ENCODE measurements around the gene KRT1.

DNA sequence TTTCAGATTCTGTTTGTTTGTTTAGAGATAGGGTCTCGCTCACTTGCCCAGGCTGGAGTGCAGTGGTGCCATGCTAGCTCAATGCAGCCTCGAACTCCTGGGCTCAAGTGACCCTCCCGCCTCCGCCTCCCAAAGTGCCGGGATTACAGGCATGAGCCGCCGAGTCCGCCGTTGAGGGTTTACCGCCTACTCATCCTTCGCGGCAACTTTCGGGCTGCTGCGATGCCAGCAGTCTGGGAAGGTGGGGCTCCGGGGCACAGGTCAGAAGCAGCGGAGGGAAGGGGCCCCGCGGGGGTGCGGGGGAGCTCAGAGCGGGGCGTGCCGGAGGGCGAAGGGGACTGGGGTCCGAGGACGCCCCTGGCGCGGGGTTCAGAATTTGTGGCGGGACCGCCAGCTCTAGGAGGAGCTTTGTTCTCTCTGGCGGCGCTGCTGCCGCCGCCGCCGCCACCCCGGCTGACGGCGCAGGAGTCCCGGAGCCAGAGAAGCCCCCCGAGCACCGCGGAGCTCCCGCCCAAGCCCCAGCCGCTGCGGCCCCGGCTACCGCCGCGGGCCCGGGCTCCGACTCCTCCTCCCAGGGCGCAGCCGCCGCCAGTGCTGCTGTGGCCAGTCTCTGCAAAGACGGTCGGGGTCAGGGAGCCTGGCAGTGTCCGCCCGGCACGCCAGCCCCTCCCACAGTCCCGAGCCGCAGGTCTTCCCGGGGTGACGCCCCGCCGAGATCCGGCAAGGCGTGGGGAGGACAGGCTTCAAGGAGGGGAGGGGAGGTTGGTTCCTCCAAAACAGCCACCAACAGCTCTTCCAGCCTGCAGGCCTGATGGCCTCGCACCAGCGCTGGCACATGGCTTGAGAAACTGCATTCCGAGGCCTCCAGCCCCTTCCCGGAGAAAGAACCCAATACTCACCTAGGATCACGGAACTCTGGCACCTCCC, 34.0 kb upstream of the KRT1 start:
- TF ChIP-seq, protein P1, sequence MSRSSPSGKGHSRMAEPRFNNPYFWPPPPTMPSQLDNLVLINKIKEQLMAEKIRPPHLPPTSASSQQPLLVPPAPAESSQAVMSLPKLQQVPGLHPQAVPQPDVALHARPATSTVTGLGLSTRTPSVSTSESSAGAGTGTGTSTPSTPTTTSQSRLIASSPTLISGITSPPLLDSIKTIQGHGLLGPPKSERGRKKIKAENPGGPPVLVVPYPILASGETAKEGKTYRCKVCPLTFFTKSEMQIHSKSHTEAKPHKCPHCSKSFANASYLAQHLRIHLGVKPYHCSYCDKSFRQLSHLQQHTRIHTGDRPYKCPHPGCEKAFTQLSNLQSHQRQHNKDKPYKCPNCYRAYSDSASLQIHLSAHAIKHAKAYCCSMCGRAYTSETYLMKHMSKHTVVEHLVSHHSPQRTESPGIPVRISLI (tag by site-specific recombination; IDR thresholded peaks at IDR 0.05): no peak
- TF ChIP-seq, protein P2, sequence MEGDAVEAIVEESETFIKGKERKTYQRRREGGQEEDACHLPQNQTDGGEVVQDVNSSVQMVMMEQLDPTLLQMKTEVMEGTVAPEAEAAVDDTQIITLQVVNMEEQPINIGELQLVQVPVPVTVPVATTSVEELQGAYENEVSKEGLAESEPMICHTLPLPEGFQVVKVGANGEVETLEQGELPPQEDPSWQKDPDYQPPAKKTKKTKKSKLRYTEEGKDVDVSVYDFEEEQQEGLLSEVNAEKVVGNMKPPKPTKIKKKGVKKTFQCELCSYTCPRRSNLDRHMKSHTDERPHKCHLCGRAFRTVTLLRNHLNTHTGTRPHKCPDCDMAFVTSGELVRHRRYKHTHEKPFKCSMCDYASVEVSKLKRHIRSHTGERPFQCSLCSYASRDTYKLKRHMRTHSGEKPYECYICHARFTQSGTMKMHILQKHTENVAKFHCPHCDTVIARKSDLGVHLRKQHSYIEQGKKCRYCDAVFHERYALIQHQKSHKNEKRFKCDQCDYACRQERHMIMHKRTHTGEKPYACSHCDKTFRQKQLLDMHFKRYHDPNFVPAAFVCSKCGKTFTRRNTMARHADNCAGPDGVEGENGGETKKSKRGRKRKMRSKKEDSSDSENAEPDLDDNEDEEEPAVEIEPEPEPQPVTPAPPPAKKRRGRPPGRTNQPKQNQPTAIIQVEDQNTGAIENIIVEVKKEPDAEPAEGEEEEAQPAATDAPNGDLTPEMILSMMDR (tag by site-specific recombination; IDR thresholded peaks at IDR 0.05): no peak
- TF ChIP-seq, protein P3, sequence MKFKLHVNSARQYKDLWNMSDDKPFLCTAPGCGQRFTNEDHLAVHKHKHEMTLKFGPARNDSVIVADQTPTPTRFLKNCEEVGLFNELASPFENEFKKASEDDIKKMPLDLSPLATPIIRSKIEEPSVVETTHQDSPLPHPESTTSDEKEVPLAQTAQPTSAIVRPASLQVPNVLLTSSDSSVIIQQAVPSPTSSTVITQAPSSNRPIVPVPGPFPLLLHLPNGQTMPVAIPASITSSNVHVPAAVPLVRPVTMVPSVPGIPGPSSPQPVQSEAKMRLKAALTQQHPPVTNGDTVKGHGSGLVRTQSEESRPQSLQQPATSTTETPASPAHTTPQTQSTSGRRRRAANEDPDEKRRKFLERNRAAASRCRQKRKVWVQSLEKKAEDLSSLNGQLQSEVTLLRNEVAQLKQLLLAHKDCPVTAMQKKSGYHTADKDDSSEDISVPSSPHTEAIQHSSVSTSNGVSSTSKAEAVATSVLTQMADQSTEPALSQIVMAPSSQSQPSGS (tag by site-specific recombination; IDR thresholded peaks at IDR 0.05; ENCODE audit: low read depth): no peak
- TF ChIP-seq ZNF623 (tag by site-specific recombination; IDR thresholded peaks at IDR 0.05): no peak
